KG1 (cell line): Measurements from ENCODE around the gene SNORC.

ENCODE experiments used
- DNase-seq: peaks from one replicate; lab custom pipeline; 2025; lab: John Stamatoyannopoulos, UW

Gene SNORC

DNA sequence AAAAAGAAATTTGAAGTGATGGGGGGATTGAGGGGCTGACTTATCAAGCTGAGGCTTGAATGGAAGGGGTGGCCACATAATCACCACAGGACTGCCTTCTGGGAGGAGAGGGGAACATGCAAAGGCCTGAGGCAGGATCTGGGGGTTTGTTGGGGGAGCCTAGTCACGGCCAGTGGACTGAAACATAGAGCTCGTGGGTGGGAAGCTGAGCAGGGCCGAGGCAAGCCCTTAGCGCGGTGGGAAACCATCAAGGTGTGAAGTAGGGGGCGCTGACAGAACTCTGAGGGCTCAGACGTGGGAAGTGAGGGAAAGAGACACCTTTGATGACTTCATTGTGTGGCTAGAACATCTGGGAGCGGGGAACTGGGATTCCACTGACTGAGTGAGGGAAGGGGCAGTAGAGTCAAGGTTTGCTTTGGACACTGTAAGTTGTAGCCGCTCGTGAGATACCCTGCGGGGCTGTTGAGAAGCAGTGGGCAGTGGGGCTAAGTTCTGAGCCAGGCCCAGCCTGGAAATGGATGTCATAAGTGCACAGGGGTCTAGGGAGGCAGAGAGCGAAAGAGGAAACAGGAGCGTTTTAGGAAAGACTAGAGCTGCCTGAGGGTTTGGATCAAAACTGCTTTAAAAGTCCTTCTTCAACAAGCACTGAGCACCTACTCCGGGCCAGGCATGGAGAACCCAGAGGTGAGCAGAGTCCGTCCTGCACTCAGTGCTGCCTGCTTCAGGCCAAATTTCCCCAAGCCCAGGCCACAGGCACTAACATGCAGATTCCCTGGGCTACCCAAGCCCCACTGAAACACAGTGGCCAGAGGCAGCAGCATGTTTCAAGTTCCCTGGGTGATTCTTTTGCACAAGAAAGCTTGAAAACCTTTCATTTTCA lies 686 bp upstream of the SNORC start:
- no peak for DNase-seq

DNA sequence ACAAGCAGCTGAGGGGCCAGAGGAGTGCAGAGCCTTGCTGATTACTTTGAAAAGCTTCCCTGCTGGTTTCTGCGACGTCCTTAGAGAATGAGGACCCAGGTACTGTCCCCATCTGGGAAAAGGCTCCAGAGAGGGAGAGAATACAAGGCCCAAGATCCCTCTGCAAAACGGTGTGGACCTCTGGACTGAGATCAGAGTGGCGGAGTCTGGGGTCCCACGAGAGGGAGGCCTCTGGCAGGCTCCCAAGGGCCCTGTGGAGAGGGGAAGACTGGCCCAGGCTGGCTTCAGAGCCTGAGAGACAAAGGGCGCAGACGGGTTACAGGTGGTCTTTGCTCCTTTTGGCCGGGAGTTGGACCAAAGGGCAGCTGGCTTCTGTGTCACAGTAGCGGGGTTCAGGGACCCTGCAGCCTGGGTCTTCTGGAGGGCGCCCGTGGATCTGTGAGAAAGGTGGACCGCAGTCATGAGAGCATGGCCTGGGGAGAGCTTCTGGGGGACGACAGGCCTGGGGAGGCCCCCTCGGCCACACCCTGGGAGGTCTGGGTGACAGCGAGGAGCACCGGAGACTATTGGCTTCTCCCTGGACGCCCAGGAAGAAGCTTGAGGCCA lies 805 bp downstream of the SNORC start:
- DNase-seq: no peak

DNA sequence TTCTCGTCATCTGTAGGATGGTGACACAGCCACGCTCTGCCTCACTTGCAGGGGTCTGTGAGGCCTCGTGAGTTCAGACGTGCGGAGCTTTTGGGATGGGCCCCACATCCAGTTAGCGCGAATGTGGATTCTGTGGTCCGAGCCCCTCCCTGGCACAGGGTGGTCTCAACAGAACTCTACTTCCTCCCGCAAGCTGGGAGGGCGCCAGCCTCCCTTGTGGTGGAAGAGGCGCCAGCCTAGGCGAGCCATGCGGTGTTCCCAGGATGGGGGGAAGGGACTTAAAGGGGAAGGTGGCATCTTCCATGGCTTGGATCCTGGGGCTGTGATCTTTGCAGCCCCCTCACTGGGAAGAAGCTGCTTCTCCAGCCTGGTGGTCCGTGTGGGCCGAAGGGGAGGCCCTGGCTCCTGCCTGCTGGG lies 1.4 kb downstream of the SNORC start:
- no peak for DNase-seq

DNA sequence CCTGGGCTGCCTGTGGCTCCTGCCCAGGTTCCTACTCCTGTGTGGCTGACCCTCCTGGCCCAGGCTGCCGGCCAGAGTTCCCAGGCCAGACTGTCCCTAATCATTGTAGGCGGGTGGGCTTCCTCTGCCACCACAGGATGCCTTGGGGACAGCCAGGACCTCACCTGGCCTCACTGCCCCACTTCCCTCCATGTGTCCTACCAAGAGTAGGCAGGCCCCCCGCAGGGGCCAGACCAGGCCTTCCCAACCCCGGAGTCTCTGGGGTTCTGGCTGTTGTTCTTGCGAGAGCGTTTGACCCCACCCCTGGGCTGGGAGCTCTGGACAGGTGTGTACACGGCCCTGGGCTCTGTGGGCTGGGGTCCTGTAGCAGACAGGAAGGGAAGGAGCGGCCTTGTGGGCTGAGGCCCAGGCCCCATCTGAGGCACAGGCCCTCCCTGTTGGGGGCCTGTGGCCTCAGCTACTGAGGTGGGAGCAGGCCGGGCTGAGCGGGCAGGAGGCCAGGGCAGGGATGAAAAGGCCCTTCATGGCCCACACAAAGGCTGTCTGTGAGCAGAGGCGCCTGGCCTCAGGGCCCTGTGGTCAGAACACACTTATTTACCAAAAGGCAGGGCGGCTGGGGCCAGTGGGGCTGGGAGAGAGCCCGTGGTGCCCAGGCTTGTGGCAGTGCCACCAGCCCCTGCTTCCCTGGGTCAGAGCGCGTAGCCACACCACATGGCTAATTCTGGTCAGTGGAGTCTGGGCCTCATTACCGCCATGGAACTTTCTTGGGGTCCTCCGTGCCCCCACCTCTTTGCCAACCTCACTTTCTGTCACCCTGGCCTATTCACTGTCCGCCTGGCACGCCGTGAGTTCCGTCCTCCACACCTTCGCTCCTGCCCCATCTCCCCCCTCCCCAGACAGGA lies 2.0 kb downstream of the SNORC start:
- no peak for DNase-seq

GRCh38 chr2:232872826-232873225 lies 2.8 kb downstream of the SNORC start:
- no peak for DNase-seq

GRCh38 chr2:232873292-232873908 lies 3.3 kb downstream of the SNORC start:
- no peak for DNase-seq

DNA sequence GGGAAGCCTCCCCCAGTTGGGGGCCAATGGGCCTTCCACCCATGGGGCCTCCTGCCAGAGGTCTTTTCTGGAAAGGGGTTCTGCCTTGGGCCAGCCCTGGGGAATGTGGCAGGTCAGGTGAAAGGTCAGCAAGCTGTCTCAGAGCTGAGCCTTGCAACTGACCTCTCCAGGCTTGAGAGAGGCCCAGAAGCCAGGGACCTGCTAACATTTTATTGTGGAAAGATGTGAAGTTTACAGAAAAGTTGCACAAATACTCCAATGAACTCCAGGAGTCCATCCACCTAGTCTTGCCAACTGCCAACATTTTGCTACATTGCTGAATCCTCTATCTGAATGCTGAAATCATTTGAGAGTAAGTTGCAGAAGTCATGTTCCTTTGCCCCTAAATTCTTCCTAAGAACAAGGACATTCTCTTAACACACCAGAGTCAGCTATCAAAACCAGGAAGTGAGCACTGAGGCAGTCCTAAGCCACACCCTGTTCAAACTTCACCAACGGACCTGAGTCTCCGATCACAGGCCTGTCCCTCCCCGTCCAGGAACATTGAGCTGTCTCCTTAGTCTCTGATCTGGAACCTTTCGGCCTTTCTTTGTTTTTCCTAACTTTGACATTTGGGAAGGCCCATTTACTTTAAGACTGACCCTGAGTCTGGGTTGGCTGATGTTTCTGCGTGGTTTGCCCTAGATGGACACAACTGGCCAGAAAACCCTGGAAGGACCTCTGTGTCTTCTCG lies 4.0 kb downstream of the SNORC start:
- DNase-seq: no peak

DNA sequence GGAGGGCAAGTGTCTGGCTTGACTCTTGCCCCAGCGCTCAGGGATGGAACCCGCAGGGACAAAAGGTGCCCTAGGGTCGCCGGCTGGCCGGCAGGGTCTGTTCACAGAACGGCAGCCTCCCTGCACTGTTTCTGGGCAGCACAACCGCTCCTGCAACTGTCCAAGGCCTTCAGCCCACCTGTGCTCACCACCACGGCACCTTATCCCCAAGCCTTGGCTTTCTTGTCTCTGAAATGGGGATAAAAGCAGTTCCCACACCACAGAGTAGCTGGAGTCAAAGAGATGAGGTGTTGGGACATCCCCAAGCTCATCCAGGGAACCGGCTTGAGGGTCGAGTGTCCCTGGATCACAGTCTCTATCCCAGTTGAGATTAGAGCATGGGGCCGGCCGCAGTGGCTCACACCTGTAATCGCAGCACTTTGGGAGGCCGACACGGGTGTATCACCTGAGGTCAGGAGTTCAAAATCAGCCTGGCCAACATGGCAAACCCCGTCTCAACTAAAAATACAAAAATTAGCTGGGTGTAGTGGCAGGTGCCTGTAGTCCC lies 4.7 kb downstream of the SNORC start:
- DNase-seq: no peak

DNA sequence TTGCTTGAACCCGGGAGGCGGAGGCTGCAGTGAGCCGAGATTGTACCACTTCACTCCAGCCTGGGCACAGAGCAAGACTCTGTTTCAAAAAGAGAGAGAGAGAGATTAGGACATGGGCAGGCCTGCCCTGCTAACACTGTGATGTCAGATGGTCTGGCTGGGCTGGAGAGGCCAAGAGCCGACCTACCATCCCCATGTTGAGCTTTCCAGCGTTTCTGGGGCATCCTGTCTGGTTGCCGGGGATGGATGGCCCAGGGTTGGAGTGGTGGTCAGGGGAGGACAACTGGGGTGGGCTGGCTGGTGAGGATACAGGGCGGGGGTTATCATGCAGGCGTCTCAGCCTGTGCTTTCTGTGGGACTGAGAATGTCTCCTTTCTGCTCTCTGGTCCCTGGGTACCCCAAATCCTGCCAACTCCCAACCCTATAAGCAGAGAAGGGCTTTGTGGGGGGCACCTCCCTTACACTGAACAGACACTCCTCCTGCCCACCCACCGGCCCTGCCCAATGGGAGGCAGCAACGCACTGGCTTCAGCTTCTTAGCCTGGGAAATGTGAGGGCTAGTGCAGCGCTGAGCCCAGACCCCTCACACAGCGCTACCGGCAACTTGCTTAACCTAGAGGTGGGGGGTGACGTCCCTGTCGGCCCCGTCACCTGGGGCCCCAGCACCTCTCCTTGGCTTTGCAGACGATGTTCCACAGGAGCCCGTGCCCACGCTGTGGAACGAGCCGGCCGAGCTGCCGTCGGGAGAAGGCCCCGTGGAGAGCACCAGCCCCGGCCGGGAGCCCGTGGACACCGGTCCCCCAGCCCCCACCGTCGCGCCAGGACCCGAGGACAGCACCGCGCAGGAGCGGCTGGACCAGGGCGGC lies 5.4 kb downstream of the SNORC start:
- no peak for DNase-seq

DNA sequence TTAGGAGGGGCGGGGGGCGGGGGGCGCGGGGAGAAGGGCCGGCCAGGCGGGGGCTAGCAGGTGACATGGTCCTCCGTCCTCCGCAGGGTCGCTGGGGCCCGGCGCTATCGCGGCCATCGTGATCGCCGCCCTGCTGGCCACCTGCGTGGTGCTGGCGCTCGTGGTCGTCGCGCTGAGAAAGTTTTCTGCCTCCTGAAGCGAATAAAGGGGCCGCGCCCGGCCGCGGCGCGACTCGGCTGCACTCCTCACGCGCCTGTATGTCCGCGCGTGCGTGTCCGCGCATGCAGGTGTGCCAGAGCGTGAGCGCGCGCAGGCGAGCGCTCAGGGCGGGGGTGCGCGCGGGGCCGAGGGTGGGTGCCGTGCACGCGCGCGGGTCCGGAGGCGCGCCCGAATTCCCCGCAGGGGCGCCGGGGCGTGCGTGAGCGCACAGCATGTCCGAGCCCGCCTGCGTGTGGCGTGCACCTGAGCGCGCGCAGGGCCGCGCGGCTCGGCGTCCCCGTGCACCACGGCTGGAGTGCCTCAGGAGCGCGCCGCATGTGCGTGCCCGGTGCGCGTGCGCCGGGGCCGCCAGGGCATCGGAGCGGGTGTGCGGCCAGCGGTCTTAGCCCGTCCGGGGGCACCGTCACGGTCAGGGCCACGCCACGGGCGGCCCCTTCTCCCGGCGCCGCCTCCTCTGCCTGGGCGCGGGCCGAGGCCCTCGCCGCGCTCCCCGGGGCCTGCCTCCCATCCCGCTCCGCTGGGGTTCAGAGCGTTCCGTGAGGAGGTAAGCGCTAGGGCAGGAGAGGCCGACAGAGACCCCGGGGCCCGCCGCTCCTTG lies 6.3 kb downstream of the SNORC start:
- no peak for DNase-seq

DNA sequence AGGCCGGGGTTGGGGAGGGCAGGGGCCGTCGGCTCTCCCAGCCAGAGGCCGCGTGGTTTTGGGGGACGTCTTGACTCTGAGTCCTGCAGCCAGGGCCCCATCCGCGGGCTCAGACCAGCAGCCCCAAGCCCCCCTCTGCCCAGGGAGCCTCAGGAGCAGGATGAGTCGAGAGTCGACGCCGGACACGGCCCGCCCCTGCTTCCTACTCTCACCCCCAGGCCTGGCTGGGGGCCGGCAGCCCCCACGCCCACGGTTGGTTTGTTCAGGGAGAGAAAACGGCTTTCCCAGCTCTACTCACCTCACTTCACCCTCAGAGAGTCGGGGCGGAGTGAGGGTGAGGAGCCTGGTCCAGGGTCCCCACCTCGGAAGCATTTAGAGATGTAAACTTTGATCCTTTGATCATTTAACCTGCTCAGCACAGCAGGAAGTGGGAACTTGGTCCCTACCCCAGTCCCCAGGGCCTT lies 6.9 kb downstream of the SNORC start:
- DNase-seq: no peak

DNA sequence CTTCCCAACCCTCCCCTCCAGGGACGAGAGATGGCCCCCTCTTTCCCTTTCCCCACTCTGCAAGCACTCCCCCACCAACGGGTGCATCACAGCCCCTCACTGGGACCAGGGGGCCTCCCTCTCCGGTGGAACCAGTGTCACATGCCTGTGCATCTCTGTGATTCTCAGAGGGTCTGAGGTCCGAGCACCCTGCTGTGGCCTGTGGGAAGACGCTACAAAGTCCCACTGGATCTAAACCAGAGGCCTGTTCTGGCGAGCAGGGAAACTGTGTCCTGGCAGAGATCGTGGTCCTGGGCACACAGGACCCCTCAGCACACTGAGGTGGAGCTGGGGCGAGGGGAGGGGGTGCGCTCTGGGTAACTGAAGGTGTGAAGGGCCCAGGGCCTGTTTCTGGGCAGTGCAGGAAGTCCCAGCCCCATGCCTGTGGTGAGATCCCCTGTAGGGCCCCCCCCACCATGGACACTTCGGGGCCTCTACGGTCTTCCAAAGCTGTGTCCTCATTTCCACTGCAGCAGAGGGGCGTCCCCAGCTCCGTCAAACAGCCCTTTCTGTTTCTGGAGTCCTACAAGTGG lies 8.0 kb downstream of the SNORC start:
- DNase-seq: no peak

DNA sequence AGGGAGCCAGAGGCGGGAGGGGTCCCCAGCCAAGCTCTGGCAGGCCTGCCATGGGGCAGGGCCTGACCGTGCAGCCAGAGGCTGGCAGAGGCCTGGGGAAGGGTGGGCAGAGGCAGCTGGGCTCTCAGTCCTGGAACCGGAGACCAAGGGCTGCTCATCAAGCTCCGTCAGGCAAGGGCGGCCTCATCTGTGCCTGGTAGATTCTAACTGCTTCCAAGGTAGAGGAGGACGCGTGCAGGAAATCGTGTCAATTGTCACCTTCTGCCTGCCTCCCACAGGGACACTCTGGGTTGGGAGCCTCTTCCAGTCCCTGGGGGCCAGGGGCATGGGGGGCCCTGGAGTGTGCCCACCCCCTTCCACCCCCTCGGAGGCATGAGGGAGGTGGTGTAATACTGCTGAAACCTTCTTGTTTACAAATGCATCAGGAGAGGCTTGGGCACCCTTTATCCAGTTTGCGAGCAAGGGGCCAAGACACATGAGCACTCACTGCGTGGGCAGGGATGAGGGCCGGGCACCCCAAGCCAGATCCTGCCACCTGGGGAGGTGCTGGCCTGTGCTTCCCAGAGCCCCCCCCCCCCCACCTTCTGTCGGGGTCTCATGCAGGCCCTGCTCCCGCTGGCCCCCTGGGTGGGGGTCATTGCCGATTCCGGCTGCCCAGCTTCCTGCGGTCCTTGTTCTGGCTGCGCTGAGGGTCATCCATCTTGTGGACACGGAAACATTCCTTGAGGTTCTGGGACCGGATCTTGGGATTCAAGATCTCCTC lies 9.0 kb downstream of the SNORC start:
- DNase-seq: no peak

DNA sequence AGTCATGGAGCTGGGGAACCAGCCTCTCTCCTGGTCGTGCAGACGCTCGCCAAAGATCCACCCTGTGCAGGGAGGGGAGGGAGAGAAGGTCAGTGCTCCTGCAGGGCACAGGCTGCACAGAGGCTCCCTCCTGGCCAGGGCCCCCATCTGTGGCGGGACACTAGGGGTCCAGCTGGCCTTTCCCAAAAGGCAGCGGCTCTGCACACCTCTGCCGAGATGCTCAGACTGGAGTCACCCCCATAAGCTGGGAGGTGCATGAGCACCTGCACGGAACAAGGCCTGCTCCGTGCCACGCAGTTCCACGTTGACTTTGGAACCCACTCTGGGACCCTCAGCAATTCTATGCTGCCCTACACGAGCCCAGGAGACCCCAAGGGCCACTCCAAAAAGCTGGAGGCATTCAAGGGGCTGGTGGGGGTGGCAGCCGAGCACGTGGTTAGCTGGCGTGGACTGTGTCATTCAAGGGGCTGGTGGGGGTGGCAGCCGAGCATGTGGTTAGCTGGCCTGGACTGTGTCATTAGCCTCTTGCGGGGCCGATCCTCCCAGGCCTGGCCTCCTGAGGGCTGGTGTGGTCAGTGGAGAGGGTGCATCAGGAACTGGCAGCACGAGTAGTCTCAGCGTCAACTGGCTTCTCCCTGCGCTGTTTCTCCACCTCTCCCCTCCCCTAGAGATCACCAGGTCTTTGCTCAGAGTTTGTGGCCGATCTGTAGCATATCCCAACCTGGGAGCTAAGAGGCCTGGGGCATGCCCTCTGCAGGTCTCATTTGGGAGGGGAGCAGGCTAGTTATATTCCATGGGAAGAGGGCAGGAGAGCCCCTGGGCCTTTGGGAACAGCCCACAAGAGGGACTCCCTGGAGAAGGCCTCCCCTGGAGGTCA lies 9.8 kb downstream of the SNORC start:
- DNase-seq: no peak

DNA sequence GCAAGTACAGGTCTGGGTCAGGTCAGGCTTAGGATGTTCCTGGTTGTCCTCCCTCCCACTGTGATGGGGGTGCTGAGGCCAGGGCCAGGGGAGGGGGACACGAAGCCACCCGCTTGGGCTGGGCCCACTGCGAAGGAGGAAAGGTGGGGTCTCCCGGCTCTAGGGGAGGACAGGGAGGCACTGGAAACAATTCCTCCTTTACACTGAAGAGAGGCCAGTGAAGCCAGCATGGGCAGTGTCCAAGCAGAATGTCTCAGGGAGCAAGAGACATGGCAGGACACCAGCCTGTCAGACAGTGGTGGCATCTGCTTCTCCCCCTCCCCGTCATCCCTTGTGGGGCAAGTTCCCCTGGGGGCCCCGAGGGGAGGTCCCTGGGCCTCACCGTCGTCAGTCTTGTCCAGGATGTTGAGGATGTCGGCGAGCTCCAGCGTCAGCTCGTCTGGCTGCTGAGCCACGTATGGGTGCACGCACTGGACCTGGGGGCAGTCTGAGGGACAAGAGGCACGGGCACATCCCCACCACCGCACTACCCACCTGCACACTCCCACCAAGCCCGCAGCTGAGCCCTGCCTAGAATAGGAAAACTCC lies 10.8 kb downstream of the SNORC start:
- DNase-seq: no peak

DNA sequence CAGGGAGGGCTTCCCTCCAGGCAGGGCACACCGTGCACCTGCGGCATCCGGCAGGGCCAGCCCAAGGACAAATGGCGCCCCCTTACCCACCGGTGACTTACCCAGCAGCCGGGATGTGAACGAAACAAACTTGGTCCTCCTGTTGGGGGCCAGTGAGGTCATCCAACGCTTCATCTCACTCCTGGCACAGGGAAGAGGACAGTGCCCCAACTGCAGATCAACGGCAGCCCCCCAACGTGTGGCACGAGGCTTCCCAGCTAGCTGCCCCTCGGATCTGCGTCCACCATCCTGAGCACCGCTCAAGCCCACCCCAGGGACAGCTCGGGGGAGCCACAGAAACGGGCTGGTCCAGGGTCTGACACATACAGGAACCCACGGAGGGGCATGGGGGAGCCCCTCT lies 12.0 kb downstream of the SNORC start:
- no peak for DNase-seq
